GM12874 (cell line): ENCODE results near the gene LRRC47.

Source experiments
- CTCF ChIP-seq: IDR thresholded peaks from 2 replicates; pipeline ENCODE4 v1.5.1; 2011; ENCODE audit warnings: low read depth, mild to moderate bottlenecking, control low read depth, low read length, moderate library complexity; ENCODE audit not compliant: insufficient read depth

The LRRC47 gene

GRCh38 chr1:3772715-3773571 is 23.4 kb downstream of the LRRC47 start, which contains the start of gene SMIM1:
Gene SMIM1 (plus strand): TSS chr1:3772749. CDS start chr1:3775374, 2,625 bp downstream.
- no peak for TF ChIP-seq CTCF

- TF ChIP-seq CTCF: no peak
Observed at GRCh38 chr1:3772027-3772714, 24.1 kb downstream of the LRRC47 start.

GRCh38 chr1:3771108-3772026 is 24.9 kb downstream of the LRRC47 start:
- no peak for TF ChIP-seq CTCF

- TF ChIP-seq CTCF: no peak
Observed at GRCh38 chr1:3770047-3770765, 26.1 kb downstream of the LRRC47 start.

- TF ChIP-seq CTCF: no peak
Observed at GRCh38 chr1:3768811-3769390, 27.4 kb downstream of the LRRC47 start.

- TF ChIP-seq CTCF: no peak
Observed at GRCh38 chr1:3767328-3767925, 28.9 kb downstream of the LRRC47 start.
